NCI-H2081 treated with DMSO at 0.1 percent for 48 hours (cell line): ENCODE results near the gene SSNA1.
"Not testable (repeated sequence)": the region's sequence is repeated elsewhere in the genome, so short reads cannot be mapped to it uniquely, and the experiment has no call there.

Experiments
- DNase-seq: peaks from one replicate; lab custom pipeline; 2025; lab: John Stamatoyannopoulos, UW

The SSNA1 gene

DNA sequence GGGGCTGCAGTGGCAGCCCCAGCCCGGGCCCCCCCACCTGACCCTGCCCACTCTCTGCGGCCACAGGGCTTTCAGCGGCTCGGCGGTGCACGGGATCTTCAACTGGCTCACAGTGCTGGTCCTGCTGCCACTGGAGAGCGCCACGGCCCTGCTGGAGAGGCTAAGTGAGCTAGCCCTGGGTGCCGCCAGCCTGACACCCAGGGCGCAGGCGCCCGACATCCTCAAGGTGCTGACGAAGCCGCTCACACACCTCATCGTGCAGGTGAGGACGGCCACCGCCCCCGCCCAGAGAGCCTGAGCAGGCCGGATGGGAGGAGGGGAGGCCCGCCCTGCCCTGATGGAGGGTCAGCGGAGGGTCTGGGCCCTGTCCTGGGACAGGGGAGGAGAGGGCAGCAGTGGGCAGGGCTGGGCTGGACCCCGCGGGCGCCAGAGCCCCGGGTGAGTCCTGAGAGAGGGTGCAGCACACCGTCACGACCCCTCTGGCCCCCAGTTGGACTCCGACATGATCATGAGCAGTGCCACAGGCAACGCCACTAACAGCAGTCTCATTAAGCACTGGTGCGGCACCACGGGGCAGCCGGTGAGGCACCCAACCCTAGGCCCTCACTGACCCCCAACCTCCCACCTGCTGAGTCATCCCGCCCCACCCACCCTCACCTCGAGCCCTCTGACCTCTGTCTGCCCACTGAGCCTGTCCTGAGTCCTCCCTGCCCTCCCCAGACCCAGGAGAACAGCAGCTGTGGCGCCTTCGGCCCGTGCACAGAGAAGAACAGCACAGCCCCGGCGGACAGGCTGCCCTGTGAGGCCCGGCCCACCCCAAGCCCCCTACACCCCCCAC, 44.9 kb downstream of the SSNA1 start:
- DNase-seq = no peak

DNA sequence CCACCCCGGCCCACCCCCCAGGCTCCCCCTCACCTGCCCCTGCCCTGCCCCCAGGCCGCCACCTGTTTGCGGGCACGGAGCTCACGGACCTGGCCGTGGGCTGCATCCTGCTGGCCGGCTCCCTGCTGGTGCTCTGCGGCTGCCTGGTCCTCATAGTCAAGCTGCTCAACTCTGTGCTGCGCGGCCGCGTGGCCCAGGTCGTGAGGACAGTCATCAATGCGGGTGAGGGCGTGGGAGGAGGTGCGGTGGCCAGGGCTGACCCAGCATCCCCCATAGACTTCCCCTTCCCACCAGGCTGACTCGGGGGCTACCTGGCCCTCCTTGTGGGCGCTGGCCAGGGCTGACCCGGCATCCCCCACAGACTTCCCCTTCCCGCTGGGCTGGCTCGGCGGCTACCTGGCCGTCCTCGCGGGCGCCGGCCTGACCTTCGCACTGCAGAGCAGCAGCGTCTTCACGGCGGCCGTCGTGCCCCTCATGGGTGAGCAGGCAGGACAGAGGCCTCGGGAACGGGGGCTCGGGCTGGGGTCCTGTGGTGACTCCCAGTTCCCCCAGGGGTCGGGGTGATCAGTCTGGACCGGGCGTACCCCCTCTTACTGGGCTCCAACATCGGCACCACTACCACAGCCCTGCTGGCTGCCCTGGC, 45.7 kb downstream of the SSNA1 start:
- DNase-seq = no peak

DNA sequence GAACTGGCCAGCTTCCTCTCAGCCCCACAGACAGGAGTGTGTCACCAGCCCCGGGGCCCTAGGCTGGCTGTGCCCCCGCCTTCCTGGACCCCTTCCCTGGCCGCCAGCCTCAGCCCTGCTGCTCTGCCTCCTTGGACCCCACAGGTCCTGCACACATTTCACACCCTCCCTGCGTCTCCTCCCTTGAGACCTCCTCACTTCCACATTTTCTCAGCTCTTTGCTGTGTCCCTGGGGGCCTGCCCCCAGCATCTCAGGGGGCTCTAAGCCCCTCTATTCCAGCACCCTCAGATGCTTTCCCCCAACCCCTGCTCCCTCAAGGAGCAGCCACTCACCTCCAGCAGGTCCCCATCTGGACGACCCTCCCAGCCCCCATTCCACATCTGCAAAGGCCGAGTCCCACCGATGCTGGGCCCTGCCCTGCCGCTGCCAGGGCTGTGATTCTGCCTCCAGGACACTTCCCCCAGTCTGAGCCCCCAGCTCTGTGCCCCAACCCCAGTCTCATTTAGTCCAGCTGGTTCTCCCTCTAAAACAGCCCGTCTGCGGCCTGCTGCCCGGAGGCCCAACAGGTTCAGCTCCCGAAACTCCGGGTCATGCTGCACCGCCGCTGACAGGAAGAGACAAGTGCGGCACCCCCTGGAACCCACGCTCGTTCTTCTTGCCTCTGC, 46.4 kb downstream of the SSNA1 start:
- no peak for DNase-seq

DNA sequence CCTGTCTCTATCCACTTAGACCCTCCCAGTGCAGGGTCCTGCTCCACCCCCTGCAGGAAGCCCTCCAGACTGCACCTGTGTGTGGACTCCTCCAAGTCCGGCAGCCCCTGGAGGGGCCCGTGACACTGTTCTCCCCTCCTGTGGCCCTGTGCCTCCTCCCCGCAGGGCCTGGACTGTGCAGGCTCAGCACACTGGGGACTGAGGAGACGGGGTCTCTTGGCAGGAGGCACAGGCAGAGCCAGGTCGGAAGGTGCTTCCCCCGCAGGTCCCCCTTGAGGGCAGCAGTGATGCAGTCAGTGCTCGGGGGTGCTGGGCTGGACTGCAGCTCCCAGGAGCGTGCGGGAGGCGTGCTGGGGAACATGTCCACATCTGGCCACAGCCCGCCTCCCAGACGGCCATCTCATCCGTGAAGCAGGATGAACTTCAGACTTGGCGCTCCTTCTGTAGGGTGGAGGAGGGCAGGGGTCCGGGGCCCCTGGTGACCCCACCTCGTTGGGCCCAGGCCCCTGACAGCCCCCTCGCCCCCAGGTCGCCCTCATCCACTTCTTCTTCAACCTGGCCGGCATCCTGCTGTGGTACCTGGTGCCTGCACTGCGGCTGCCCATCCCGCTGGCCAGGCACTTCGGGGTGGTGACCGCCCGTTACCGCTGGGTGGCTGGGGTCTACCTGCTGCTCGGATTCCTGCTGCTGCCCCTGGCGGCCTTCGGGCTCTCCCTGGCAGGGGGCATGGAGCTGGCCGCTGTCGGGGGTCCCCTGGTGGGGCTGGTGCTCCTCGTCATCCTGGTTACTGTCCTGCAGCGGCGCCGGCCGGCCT, 47.2 kb downstream of the SSNA1 start:
- no peak for DNase-seq

DNA sequence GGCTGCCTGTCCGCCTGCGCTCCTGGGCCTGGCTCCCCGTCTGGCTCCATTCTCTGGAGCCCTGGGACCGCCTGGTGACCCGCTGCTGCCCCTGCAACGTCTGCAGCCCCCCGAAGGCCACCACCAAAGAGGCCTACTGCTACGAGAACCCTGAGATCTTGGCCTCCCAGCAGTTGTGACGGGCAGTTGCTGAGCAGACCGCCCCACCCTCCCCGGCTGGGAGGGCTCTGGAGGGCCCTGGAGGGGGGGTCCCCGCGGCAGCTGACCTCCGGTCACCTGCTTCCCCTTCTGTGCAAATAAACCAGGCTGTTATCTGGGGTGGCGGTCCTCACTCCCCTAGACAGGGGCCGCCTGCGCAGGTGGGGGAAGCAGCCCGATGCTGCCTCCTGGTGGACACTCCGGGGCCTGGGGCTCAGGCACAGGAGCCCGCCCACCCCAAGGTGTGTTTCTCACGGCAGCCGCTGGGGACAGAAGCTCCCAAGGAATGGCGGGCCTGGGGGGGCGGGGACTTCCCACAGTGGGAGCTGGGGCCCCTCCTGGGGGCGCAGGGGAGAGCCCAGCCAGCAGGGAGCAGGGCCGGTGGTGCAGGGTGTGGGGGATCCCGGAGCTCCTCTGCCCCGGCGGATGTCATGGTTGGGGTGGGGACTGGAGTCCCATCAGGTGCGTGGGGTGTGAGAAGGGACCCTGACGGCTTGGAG, 47.9 kb downstream of the SSNA1 start:
- DNase-seq = peak; percentile 34

DNA sequence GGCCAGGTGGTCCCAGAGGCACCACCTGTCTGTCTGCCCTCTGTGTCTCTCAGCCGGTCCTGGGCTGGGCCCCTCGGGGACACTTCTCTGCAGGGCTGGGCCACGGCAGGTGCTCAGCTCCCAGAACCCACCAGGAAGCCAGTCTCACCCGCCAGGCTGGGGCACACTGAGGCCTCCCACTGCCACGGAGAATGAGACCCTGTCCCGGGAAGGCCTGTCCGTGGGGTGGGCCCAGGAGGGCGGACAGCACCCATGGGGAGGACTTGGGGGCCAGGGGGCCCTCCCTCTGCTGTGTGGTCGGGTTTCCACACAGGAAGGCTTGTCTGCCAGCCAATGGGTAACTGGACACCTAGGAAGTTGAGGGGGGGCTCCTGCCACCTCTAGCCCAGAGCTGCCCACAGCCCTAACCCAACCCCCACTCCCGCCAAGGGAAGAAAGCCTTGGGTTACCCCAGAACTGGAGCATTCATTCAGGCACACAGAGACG, 48.5 kb downstream of the SSNA1 start:
- no peak for DNase-seq

DNA sequence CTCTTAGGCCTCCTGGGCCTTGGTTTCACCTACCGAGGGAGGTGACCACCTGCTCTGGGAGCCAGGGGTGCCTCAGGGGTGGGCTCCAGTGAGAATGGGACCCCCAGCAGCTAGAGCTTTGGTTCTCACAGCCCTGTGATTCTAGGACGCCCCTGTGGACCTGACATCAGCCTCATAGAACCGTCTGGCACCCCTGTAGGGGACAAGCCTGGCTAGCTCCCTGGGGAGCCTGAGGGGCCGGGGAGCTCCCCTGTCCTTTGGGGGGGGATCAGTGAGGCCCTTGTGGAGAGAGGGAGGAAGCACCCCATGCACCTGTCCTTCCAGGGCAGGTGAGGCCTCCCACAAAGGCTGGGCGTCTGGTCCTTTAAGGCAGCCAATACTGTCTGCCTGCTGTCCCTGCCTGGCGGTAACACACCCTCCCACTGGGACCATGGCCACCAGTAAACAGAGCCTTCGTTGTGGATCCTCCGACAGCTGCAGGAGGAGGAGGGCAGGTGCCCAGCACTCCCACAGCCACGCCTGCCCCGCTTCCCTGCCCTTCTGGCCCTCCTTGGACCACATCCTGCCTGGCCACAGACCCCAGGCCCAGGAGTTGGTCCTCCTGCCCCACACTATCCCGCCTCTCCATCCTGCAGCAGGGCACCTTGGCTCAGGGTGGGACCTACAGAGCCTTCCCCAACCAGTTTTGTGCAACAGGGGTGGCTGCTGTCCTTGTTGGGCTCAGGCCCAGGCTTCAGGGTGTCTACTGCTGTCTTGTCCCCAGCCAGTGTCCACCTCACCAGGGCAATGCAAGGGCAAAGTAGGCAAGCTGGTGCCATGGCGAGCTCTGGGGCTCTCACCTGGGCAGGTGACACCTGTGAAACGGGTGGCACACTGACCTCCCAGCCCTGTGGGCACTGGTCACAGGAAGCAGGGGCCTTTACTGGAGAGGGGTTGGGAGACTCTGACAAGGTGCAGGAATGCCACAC, 49.6 kb downstream of the SSNA1 start:
- DNase-seq = peak; percentile 20

DNA sequence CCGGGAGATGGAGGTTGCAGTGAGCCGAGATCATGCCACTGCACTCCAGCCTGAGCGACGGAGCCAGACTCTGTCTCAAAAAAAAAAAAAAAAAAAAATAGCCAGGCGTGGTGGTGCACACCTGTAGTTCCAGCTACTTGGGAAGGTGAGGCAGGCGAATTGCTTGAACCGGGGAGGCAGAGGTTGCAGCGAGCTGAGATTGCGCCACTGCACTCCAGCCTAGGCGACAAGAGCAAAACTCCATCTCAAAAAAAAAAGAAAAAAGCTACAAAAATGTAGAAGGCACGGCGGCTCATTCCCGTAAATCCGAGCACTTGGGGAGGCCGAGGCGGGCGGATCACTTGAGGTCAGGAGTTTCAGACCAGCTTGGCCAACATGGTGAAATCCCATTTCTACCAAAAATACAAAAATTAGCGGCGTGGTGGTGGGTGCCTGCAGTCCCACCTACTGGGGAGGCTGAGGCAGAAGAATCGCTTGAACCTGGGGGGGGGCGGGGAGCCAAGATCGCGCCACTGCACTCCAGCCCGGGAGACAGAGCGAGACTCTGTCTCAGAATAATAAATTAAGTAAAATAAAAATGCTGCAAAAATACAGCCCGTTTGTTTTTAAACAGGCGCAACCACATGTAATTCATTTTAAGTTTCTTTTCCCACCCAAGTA, 51.2 kb downstream of the SSNA1 start:
- not testable (repeated sequence) for DNase-seq
